ENCODE data around the gene KLHL29.

The KLHL29 gene

DNA sequence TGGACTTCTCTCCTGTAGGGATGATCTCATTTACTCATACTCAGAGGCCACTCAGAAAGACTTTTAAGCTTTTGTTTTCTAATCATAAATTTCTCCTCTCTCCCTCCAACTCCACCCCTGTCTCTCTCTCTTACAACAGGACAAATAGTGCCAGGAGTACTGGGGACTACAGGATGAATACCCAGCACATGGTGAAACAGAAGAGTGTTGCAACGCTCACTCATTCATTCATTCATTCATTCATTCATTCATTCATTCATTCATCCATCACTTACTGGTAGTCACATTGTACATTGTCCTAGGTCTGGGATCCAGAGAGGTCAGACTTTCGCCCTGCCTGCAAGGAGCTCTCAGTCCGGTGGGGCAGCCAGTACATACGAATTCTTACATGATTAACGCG is 97.6 kb downstream of the KLHL29 start:
- peaks cover 9% of the 10 kb centered on the region for H3K4me1 ChIP-seq
- TF ChIP-seq, protein P1, sequence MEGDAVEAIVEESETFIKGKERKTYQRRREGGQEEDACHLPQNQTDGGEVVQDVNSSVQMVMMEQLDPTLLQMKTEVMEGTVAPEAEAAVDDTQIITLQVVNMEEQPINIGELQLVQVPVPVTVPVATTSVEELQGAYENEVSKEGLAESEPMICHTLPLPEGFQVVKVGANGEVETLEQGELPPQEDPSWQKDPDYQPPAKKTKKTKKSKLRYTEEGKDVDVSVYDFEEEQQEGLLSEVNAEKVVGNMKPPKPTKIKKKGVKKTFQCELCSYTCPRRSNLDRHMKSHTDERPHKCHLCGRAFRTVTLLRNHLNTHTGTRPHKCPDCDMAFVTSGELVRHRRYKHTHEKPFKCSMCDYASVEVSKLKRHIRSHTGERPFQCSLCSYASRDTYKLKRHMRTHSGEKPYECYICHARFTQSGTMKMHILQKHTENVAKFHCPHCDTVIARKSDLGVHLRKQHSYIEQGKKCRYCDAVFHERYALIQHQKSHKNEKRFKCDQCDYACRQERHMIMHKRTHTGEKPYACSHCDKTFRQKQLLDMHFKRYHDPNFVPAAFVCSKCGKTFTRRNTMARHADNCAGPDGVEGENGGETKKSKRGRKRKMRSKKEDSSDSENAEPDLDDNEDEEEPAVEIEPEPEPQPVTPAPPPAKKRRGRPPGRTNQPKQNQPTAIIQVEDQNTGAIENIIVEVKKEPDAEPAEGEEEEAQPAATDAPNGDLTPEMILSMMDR (IDR thresholded peaks at IDR 0.05; ENCODE audit: low read depth, low read length) = no peak
- no peak for DNase-seq
- H3K4me3 ChIP-seq (ENCODE audit: low read depth, low read length) = no peak overlapping the region
- H3K9me3 ChIP-seq = no peaks in the 10 kb centered on the region
- H3K36me3 ChIP-seq = no peaks in the 10 kb centered on the region
- no peaks in the 10 kb centered on the region for H3K27me3 ChIP-seq

DNA sequence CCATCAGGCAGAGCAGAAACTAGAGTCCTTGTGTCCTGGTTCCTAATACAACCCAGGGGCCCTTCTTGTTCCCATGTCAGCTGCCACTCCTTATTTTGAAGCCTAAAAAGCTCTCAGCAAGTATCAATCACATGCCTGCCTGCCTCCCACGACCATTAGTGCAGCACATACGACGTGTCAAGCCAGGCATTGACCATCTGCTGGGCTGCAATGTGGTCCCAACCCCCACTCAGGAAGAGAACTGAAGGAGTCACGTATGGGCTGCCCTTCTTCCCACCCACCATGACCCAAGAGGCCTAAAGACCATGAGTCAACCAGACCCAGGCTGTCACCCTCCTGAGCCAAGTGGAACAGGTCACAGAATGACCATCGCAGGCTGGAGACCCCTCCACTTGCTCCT is 98.8 kb downstream of the KLHL29 start:
- no peaks in the 10 kb centered on the region for H3K9me3 ChIP-seq
- H3K36me3 ChIP-seq = no peaks in the 10 kb centered on the region
- TF ChIP-seq, protein P1 (IDR thresholded peaks at IDR 0.05; ENCODE audit: low read depth, low read length) = no peak
- no peak for DNase-seq
- no peaks in the 10 kb centered on the region for H3K27me3 ChIP-seq
- no peak overlapping the region for H3K4me3 ChIP-seq (ENCODE audit: low read depth, low read length)
- peaks cover 9% of the 10 kb centered on the region for H3K4me1 ChIP-seq

DNA sequence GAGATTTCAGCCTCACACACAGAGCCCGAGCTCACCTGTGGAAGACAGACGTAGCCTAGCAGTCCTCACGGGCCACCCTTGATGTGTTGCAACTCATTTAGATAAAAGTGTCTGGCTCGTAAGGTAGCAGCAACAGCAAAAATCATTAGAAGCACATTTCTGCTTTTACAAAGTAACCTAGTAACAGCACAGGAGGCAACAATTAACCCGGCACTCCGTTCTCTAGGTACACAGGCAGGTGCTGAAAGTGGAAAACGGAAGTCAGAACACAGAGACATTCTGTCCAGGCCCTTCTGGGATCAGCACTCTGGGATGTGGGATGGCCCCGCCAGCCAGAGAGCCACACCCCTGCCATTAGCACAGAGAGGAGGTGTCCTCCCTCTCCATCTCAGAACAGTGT is 99.3 kb downstream of the KLHL29 start:
- DNase-seq = no peak
- TF ChIP-seq, protein P1 (IDR thresholded peaks at IDR 0.05; ENCODE audit: low read depth, low read length) = no peak
- Histone ChIP-seq H3K36me3 (no peaks in the 10 kb centered on the region), H3K4me3 (ENCODE audit: low read depth, low read length) (no peak overlapping the region), H3K4me1 (peaks cover 9% of the 10 kb centered on the region), H3K27me3 (no peaks in the 10 kb centered on the region), H3K9me3 (no peaks in the 10 kb centered on the region)

DNA sequence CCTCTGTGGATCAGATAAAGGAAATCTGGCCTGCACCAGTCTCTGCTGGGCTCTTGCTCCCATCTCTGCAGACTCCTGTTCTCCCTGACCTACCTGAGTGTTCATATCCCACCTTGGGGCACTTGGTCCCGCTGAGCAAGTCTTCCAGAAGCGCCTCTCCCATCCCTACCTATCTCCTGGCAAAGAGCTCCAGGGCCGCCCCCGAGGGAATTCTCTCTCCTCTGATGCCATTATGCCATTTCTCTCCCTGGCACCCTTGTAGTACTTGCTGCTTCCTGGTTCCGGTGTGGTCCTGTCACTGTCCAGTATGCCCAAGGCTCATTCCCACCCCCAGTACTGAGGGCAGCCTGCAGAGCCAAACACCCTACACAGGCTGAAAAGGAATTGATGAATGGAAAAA is 99.8 kb downstream of the KLHL29 start:
- H3K36me3 ChIP-seq = no peaks in the 10 kb centered on the region
- H3K27me3 ChIP-seq = no peaks in the 10 kb centered on the region
- TF ChIP-seq, protein P1 (IDR thresholded peaks at IDR 0.05; ENCODE audit: low read depth, low read length) = no peak
- H3K4me1 ChIP-seq = peaks cover 12% of the 10 kb centered on the region
- no peak for DNase-seq
- H3K4me3 ChIP-seq (ENCODE audit: low read depth, low read length) = no peak overlapping the region
- H3K9me3 ChIP-seq = no peaks in the 10 kb centered on the region

DNA sequence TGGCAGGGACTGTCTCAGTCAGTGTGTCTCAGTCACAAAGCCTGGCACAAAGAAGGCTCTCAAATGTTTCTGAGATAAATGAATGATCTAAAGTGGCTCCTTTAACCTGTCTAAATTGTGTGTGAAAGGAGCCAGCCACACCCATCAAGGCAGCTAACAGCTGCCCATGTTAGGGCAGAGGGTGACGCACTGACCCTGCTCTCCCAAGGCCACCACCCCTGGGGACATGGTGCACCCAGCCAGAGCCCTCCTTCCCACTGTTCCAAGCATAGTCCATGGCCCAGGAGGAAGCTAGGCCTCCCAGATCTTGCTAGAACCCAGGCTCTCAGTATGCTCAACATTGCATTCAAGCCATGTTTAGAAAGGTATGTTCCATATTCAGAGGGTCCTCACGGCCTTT is 100.3 kb downstream of the KLHL29 start:
- Histone ChIP-seq H3K36me3 (no peaks in the 10 kb centered on the region), H3K27me3 (no peaks in the 10 kb centered on the region), H3K4me3 (ENCODE audit: low read depth, low read length) (no peak overlapping the region), H3K9me3 (no peaks in the 10 kb centered on the region), H3K4me1 (peaks cover 14% of the 10 kb centered on the region)
- DNase-seq = no peak
- TF ChIP-seq, protein P1 (IDR thresholded peaks at IDR 0.05; ENCODE audit: low read depth, low read length) = no peak

DNA sequence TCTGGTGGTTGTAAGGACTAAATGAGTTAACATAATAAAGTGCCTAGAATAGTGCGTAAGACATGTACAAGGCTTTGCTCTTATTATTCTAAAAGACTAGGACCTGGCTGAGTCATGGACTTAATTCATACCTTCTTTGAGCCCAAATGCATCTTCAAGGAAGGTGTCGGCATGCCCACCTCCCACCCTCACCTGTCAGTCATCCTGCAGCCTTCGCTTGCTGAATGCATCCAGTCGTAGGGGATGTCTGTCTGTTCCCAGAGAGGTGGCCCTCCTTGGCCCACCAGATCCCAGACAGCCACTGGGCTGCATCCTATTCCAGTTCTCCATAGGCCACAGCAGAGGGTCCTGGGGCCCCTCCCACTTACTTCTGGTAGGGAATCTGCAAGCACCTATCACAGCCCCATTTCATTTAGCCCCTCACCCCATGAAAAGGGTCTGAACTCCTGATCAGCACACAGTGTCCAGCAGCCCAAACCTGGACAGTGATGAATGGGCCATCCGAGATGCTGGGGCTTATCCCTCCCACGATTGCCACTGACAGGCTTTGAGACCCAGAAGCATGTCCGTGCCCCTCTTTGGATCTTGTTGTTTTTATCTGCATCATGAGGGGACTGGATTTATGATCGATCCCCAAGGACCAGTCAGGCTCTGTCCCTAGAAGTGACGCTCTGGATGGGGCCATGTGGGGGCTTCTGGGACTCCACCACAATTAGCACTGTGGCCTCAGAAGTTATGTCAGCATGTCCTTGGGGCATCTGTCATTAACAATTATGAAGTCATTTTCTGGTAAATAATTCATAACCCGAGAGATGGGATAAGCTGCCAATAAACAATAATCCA is 101.1 kb downstream of the KLHL29 start:
- Histone ChIP-seq H3K36me3 (no peaks in the 10 kb centered on the region), H3K9me3 (no peaks in the 10 kb centered on the region), H3K4me3 (ENCODE audit: low read depth, low read length) (no peak overlapping the region), H3K4me1 (peaks cover 14% of the 10 kb centered on the region), H3K27me3 (no peaks in the 10 kb centered on the region)
- TF ChIP-seq, protein P1 (IDR thresholded peaks at IDR 0.05; ENCODE audit: low read depth, low read length) = no peak
- DNase-seq = no peak
